Measurements from ENCODE around the gene TEKTIP1.
A peak's percentile ranks its signal among the peaks of the same experiment; 100 is the strongest.
"Not testable (repeated sequence)": the region's sequence is repeated elsewhere in the genome, so short reads cannot be mapped to it uniquely, and the experiment has no call there.

Gene TEKTIP1

GRCh38 chr19:3573162-3573857 lies 34.3 kb downstream of the TEKTIP1 start:
- in situ Hi-C loops (cut with HindIII; ENCODE audit: low pct_unique_long_range_greater_than_20kb, low sequenced_read_pairs), result no loop called here
- DNase-seq (ENCODE audit: low read depth in 1 of 2, low spot score in 1 of 2), result peak in 1 of 2 experiments; percentile 33
- no peak for TF ChIP-seq JUND (IDR thresholded peaks at IDR 0.05; ENCODE audit: low read depth)

- in situ Hi-C loops (cut with HindIII; ENCODE audit: low pct_unique_long_range_greater_than_20kb, low sequenced_read_pairs), result no loop called here
Observed at GRCh38 chr19:3573858-3574637, 35.1 kb downstream of the TEKTIP1 start.

GRCh38 chr19:3575260-3575741 lies 36.3 kb downstream of the TEKTIP1 start:
- DNase-seq (ENCODE audit: low read depth in 1 of 2, low spot score in 1 of 2), result no peak
- in situ Hi-C loops (cut with HindIII; ENCODE audit: low pct_unique_long_range_greater_than_20kb, low sequenced_read_pairs), result no loop called here
- no peak for TF ChIP-seq JUND (IDR thresholded peaks at IDR 0.05; ENCODE audit: low read depth)

More at GRCh38 chr19:3573858-3574637, 35.1 kb downstream of the TEKTIP1 start:
- DNase-seq (ENCODE audit: low read depth in 1 of 2, low spot score in 1 of 2), result peak; percentile 79 to 98
- no peak for TF ChIP-seq JUND (IDR thresholded peaks at IDR 0.05; ENCODE audit: low read depth)

- in situ Hi-C loops (cut with HindIII; ENCODE audit: low pct_unique_long_range_greater_than_20kb, low sequenced_read_pairs), result no loop called here
- no peak for DNase-seq (ENCODE audit: low read depth in 1 of 2, low spot score in 1 of 2)
- TF ChIP-seq JUND (IDR thresholded peaks at IDR 0.05; ENCODE audit: low read depth), result no peak
Observed at GRCh38 chr19:3575949-3576673, 37.1 kb downstream of the TEKTIP1 start.

GRCh38 chr19:3576696-3577443 lies 37.9 kb downstream of the TEKTIP1 start:
- no peak for TF ChIP-seq JUND (IDR thresholded peaks at IDR 0.05; ENCODE audit: low read depth)
- in situ Hi-C loops (cut with HindIII; ENCODE audit: low pct_unique_long_range_greater_than_20kb, low sequenced_read_pairs), result no loop called here
- DNase-seq (ENCODE audit: low read depth in 1 of 2, low spot score in 1 of 2), result no peak

GRCh38 chr19:3577723-3578344 lies 38.9 kb downstream of the TEKTIP1 start:
- no peak for DNase-seq (ENCODE audit: low read depth in 1 of 2, low spot score in 1 of 2)
- no peak for TF ChIP-seq JUND (IDR thresholded peaks at IDR 0.05; ENCODE audit: low read depth)
- in situ Hi-C loops (cut with HindIII; ENCODE audit: low pct_unique_long_range_greater_than_20kb, low sequenced_read_pairs), result no loop called here

GRCh38 chr19:3578390-3578789 lies 39.4 kb downstream of the TEKTIP1 start:
- no peak for TF ChIP-seq JUND (IDR thresholded peaks at IDR 0.05; ENCODE audit: low read depth)
- in situ Hi-C loops (cut with HindIII; ENCODE audit: low pct_unique_long_range_greater_than_20kb, low sequenced_read_pairs), result no loop called here
- no peak for DNase-seq (ENCODE audit: low read depth in 1 of 2, low spot score in 1 of 2)

GRCh38 chr19:3580156-3580934 lies 41.4 kb downstream of the TEKTIP1 start:
- TF ChIP-seq JUND (IDR thresholded peaks at IDR 0.05; ENCODE audit: low read depth), result no peak
- DNase-seq (ENCODE audit: low read depth in 1 of 2, low spot score in 1 of 2), result no peak
- in situ Hi-C loops (cut with HindIII; ENCODE audit: low pct_unique_long_range_greater_than_20kb, low sequenced_read_pairs), result no loop called here

- in situ Hi-C loops (cut with HindIII; ENCODE audit: low pct_unique_long_range_greater_than_20kb, low sequenced_read_pairs), result not testable (repeated sequence)
Observed at GRCh38 chr19:3581792-3582191, 42.8 kb downstream of the TEKTIP1 start.

GRCh38 chr19:3584036-3584802 lies 45.2 kb downstream of the TEKTIP1 start:
- in situ Hi-C loops (cut with HindIII; ENCODE audit: low pct_unique_long_range_greater_than_20kb, low sequenced_read_pairs); DNase-seq (ENCODE audit: low read depth in 1 of 2, low spot score in 1 of 2): not testable (repeated sequence)

More at GRCh38 chr19:3581792-3582191, 42.8 kb downstream of the TEKTIP1 start:
- DNase-seq (ENCODE audit: low read depth in 1 of 2, low spot score in 1 of 2), result not testable (repeated sequence)
